ENCODE data around the gene SYAP1. TPM values are rescaled to one million over a fixed set of nuclear protein-coding genes. Genes with fewer than 3 reads are reported as not detected.

The SYAP1 gene
- polyA plus RNA-seq, 4 donors: 31.6 to 34.4 (median 33.7) TPM

Other genes starting within 250 kb of the SYAP1 start
- gene S100G, start 69.5 kb upstream of the SYAP1 start, polyA plus RNA-seq (ENCODE audit: insufficient read length in 4 of 4): not detected
- 10 to 100 TPM; 34.6 to 37.1 (median 36.1) TPM for gene CTPS2, start 6.9 kb upstream of the SYAP1 start, polyA plus RNA-seq (ENCODE audit: insufficient read length in 4 of 4)
- gene TXLNG, start 66.9 kb downstream of the SYAP1 start, polyA plus RNA-seq (ENCODE audit: insufficient read length in 4 of 4): 10 to 100 TPM; 14.2 to 17.7 (median 16.2) TPM
- 100 to 1,000 TPM; 191 to 227 (median 212) TPM for gene RBBP7, start 150.8 kb downstream of the SYAP1 start, polyA plus RNA-seq (ENCODE audit: insufficient read length in 4 of 4)
- gene REPS2, start 227.0 kb downstream of the SYAP1 start, polyA plus RNA-seq (ENCODE audit: insufficient read length in 4 of 4): 10 to 100 TPM; 13.1 to 20.4 (median 18.6) TPM

Data from right renal pelvis (tissue), 4 donors.